GM21390 (cell line): ENCODE results near the gene MYOZ3.

ENCODE experiments used
- ATAC-seq: cut with Tn5 transposase; IDR thresholded peaks from one replicate; pipeline ENCODE4 v1.9.1; 2021; ENCODE audit not compliant: unreplicated experiment

Gene MYOZ3

DNA sequence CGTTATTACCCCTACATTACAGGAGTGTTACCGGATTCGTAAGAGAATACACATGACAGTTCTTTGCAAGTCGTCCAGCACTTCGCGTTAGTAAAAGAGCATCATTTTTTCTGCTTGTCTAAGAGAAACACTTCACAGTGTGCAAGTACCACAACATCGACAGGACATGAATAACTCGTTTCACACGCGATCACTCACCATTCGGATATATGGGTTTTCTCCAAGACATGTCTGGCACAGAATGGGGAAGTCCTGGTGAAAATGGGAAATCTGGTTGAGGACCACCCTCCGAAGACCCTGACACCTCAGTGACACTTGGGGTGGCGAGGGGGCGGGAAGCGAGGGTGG lies 39.2 kb downstream of the MYOZ3 start:
- ATAC-seq: peak; percentile 9

DNA sequence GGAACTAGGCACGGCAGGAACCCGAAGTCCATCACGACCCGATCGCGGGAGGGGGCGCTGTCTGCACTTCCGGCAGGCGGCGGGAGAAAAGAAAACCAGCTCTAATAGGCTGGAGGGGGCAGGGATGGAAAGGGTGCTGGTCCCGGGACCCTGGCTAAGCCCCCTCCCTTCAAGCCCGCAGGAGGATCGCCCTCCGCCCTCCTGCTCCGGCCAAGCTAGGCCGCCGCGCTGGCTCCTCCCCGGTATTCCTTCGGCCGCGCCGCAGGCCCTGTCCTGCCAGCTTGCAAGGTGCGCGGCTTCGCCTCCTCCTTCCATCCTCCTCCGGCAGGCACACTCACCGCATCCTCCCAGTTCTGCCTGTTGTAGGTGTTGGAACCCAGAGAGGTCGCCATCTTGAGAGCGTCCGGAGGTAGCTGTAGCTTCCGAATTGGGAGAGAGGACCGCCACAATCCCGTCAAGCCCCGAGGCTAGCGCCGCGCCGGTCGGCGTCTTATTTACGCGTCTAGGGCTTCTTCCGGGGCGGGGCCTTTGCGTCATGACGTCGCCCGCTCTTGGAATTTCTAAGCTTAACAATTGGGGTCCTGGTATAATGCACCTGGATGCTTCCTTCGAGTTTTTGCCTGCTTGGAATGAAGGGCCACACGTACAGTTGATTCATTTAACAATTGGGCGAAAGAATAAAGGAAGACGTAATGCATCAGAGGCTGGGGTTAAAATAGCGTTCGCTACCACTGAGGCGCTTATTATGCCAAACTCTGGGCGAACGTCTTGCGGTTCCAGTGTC lies 39.7 kb downstream of the MYOZ3 start, which contains the start of gene RBM22:
RBM22 (minus strand) TSS at position 469 of the 784 bp plus-strand sequence; CDS start at position 392, 77 bp downstream.
- ATAC-seq: peak; percentile 98

DNA sequence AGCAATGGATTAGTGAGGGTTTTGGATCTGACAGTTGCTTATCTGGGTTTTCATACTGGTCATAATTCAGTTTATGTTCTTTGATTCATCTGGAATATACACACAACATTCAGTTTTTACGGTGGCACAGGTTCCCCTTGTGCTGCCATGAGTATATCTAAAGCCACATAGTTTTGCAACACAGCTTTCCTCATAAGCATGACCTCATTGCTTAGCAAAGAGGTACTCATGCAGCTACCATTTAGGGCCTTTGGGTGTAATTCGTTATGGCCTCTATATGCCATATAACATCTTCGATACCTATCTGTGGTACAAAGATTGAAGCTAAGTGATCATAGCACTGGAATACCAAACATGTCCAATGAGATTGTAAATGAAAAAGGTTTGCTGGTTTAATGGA lies 42.7 kb downstream of the MYOZ3 start:
- ATAC-seq: no peak

DNA sequence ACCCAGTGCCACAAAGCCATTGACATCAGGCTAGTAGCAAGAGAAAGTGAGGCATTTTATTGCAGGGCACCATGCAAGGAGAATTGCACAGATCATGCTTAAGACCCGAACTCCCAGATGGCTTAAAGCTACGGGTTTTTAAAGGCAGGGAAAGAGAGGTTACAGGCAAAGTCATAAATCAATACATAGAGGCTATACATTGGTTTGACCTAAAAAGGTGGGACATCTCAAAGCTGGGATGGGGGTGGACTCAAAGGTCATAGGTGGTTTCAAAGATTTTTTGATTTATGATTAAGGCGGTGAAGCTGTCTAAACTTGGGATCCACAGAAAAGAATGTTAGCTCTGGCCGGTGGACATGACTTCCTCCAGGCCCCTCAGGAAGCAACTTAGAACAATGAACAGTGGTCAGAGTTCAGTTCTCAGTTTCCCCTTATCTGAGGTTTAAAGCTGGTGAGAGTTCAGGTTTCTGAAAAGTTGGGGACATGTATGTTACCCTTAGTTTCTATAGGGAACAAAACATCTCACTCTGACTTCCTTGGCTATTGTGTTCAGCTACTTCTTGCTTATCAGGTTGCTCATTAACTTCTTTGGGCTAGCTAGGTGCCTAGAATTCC lies 45.8 kb downstream of the MYOZ3 start:
- ATAC-seq: no peak

DNA sequence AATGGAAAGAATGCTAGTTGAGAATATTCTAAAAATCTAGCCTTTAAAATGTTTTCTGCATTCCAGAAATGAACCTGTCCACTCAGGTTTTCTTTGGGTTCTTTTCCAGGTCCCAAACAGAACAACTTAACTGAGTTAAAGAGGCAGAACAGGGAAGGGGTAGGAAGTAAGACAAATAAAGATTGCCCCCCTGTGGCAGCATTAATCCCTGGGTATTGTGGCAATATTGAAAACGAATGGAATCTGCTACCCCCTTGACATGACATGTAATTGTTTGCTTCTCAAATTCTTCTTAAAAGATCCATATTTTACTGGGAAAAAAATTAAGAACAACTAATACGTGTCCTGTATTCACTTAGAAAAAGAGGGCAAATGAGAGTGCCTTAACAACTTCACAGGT lies 49.1 kb downstream of the MYOZ3 start:
- ATAC-seq: no peak

DNA sequence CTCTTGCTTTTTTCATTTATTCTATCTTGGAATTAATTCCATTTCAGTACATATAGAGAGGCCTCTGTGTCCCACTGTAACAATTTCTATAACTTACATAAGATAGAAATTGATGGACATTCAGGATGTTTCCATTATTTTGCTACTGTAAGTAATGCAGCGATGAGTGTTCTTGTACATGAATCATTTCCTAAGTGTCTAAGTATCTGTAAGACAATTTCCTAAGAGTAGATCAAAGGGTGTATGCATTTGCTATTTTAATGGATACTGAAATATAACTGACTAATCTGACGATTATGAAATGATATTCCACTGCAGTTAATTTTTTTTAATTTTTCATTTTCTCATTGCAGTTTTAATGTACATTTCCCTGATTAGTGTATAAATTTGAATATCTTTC lies 62.8 kb downstream of the MYOZ3 start:
- ATAC-seq: no peak
